Measurements from ENCODE around the gene PCDHA8. TPM values are rescaled to one million over a fixed set of nuclear protein-coding genes. Genes with fewer than 3 reads are reported as not detected.

The PCDHA8 gene
- total and polyA plus RNA-seq, 9 of the 15 experiments (the other 6 are each of a cell fraction or from before 2014, with no cell fraction given): not detected

DNA sequence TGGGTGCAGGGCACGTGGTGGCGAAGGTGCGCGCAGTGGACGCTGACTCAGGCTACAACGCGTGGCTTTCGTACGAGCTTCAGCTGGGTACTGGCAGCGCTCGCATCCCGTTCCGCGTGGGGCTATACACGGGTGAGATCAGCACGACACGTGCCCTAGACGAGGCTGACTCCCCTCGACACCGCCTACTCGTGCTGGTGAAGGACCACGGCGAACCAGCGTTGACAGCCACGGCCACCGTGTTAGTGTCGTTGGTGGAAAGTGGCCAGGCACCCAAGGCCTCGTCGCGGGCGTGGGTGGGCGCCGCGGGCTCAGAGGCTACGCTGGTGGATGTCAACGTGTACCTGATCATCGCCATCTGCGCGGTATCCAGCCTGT lies 44.3 kb upstream of the PCDHA8 start:
- BruUV-seq (replicated peaks): no TSS peak
- POLR2A ChIA-PET: no interaction called here
- Histone ChIP-seq H2AFZ (ENCODE audit: low read depth, low read length) (no peak overlapping the region), H3K9me1 (ENCODE audit: control insufficient read depth, insufficient read depth, low read length) (no peaks in the 10 kb centered on the region), H3K9ac (ENCODE audit: insufficient read depth in 1 of 2, low read depth in 2 of 2, low read length in 2 of 2) (no peak overlapping the region), H3K4me3 (no peak overlapping the region), H3K79me2 (ENCODE audit: control insufficient read depth, insufficient read depth, low read length) (no peaks in the 10 kb centered on the region), H4K20me1 (replicated peaks; ENCODE audit: control insufficient read depth, insufficient read depth, low read length) (no peaks in the 10 kb centered on the region), H3K4me1 (replicated peaks in 1 of 2; ENCODE audit: control insufficient read depth in 2 of 2, insufficient read depth in 2 of 2, low read length in 2 of 2) (no peaks in the 10 kb centered on the region; a peak in 1 of 5 replicates), H3K27me3 (ENCODE audit: control insufficient read depth in 2 of 2, insufficient read depth in 2 of 2, low read length in 2 of 2) (no peaks in the 10 kb centered on the region), H3K4me2 (ENCODE audit: insufficient read depth, low read length) (no peak overlapping the region), H3K27ac (ENCODE audit: extremely low read depth, low read depth, low read length) (no peak overlapping the region), H3K36me3 (ENCODE audit: control insufficient read depth, insufficient read depth, low read length) (no peaks in the 10 kb centered on the region), H3K9me3 (replicated peaks; ENCODE audit: control insufficient read depth, insufficient read depth, low read depth, low read length) (no peaks in the 10 kb centered on the region)
- no peak for DNase-seq (ENCODE audit: extremely low read depth in 1 of 4, low spot score in 3 of 4)
- intact Hi-C loops (cut with micrococcal nuclease): no loop called here
- ATAC-seq: no peak
- CTCF ChIA-PET (ENCODE audit: low intra/inter-chr PET ratio): no interaction called here
- no peak for FAIRE-seq
- in situ Hi-C loops (cut with MboI): no loop called here
- WGBS (ENCODE audit: insufficient coverage, low coverage, missing lambda C conversion rate): 32% methylated on average over 31 of the region's 39 CpGs
- no peak for TF ChIP-seq ZNF140 (CRISPR knock-in tag; IDR thresholded peaks at IDR 0.05)
- no peak for TF ChIP-seq CXXC5 (CRISPR knock-in tag; IDR thresholded peaks at IDR 0.05)
- TF ChIP-seq ZNF23 (CRISPR knock-in tag; IDR thresholded peaks at IDR 0.05): no peak
- TF ChIP-seq TSC22D4 (tag; IDR thresholded peaks at IDR 0.05): no peak
- TF ChIP-seq, protein P1, sequence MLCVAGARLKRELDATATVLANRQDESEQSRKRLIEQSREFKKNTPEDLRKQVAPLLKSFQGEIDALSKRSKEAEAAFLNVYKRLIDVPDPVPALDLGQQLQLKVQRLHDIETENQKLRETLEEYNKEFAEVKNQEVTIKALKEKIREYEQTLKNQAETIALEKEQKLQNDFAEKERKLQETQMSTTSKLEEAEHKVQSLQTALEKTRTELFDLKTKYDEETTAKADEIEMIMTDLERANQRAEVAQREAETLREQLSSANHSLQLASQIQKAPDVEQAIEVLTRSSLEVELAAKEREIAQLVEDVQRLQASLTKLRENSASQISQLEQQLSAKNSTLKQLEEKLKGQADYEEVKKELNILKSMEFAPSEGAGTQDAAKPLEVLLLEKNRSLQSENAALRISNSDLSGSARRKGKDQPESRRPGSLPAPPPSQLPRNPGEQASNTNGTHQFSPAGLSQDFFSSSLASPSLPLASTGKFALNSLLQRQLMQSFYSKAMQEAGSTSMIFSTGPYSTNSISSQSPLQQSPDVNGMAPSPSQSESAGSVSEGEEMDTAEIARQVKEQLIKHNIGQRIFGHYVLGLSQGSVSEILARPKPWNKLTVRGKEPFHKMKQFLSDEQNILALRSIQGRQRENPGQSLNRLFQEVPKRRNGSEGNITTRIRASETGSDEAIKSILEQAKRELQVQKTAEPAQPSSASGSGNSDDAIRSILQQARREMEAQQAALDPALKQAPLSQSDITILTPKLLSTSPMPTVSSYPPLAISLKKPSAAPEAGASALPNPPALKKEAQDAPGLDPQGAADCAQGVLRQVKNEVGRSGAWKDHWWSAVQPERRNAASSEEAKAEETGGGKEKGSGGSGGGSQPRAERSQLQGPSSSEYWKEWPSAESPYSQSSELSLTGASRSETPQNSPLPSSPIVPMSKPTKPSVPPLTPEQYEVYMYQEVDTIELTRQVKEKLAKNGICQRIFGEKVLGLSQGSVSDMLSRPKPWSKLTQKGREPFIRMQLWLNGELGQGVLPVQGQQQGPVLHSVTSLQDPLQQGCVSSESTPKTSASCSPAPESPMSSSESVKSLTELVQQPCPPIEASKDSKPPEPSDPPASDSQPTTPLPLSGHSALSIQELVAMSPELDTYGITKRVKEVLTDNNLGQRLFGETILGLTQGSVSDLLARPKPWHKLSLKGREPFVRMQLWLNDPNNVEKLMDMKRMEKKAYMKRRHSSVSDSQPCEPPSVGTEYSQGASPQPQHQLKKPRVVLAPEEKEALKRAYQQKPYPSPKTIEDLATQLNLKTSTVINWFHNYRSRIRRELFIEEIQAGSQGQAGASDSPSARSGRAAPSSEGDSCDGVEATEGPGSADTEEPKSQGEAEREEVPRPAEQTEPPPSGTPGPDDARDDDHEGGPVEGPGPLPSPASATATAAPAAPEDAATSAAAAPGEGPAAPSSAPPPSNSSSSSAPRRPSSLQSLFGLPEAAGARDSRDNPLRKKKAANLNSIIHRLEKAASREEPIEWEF (CRISPR knock-in tag; IDR thresholded peaks at IDR 0.05): no peak
- TF ChIP-seq NFE2L1 (tag; IDR thresholded peaks at IDR 0.05; ENCODE audit: borderline replicate concordance, low read depth): no peak
- TF ChIP-seq, protein P2, sequence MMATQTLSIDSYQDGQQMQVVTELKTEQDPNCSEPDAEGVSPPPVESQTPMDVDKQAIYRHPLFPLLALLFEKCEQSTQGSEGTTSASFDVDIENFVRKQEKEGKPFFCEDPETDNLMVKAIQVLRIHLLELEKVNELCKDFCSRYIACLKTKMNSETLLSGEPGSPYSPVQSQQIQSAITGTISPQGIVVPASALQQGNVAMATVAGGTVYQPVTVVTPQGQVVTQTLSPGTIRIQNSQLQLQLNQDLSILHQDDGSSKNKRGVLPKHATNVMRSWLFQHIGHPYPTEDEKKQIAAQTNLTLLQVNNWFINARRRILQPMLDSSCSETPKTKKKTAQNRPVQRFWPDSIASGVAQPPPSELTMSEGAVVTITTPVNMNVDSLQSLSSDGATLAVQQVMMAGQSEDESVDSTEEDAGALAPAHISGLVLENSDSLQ (IDR thresholded peaks at IDR 0.05): no peak
- no peak for TF ChIP-seq NCOA6 (IDR thresholded peaks at IDR 0.05)
- no peak for TF ChIP-seq ZNF197 (CRISPR knock-in tag; IDR thresholded peaks at IDR 0.05; ENCODE audit: low read depth)
- TF ChIP-seq ZEB2 (IDR thresholded peaks at IDR 0.05): no peak
- TF ChIP-seq TRIM24 (IDR thresholded peaks at IDR 0.05): no peak
- TF ChIP-seq, protein P3, sequence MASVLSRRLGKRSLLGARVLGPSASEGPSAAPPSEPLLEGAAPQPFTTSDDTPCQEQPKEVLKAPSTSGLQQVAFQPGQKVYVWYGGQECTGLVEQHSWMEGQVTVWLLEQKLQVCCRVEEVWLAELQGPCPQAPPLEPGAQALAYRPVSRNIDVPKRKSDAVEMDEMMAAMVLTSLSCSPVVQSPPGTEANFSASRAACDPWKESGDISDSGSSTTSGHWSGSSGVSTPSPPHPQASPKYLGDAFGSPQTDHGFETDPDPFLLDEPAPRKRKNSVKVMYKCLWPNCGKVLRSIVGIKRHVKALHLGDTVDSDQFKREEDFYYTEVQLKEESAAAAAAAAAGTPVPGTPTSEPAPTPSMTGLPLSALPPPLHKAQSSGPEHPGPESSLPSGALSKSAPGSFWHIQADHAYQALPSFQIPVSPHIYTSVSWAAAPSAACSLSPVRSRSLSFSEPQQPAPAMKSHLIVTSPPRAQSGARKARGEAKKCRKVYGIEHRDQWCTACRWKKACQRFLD (CRISPR knock-in tag; IDR thresholded peaks at IDR 0.05): no peak
- no peak for TF ChIP-seq SRSF1 (IDR thresholded peaks at IDR 0.05; ENCODE audit: low read depth, low read length)
- TF ChIP-seq, protein P4, sequence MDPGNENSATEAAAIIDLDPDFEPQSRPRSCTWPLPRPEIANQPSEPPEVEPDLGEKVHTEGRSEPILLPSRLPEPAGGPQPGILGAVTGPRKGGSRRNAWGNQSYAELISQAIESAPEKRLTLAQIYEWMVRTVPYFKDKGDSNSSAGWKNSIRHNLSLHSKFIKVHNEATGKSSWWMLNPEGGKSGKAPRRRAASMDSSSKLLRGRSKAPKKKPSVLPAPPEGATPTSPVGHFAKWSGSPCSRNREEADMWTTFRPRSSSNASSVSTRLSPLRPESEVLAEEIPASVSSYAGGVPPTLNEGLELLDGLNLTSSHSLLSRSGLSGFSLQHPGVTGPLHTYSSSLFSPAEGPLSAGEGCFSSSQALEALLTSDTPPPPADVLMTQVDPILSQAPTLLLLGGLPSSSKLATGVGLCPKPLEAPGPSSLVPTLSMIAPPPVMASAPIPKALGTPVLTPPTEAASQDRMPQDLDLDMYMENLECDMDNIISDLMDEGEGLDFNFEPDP (CRISPR knock-in tag; IDR thresholded peaks at IDR 0.05): no peak
- TF ChIP-seq SETDB1 (IDR thresholded peaks at IDR 0.05; ENCODE audit: low read length): no peak
